Astrocyte of the cerebellum (primary cell): ENCODE data around the gene SPDYE5.
"Not testable (repeated sequence)": the region's sequence is repeated elsewhere in the genome, so short reads cannot be mapped to it uniquely, and the experiment has no call there.

Experiments used
- DNase-seq: peaks from one replicate; pipeline ENCODE4 v3.0.0-alpha.2; 2011; ENCODE audit warnings: low read depth
- H3K4me3 ChIP-seq: 2 replicates; pipeline ENCODE4 v1.5.1; 2011; ENCODE audit warnings: mild to moderate bottlenecking, low read depth, low read length, moderate library complexity
- CTCF ChIP-seq: IDR thresholded peaks from 2 replicates; pipeline ENCODE4 v1.5.1; 2012; ENCODE audit warnings: low read length, low read depth, moderate library complexity, mild to moderate bottlenecking; ENCODE audit errors: missing control alignments
- in situ Hi-C: cut with HindIII; loops from 2 replicates; pipeline ENCODE4 v1.10.0; 2017; ENCODE audit warnings: low sequenced_read_pairs

Gene SPDYE5

GRCh38 chr7:75527224-75527722, 35.2 kb downstream of the SPDYE5 start:
- in situ Hi-C loops, DNase-seq: not testable (repeated sequence)
- peak overlapping the region; percentile 73 for H3K4me3 ChIP-seq

DNA sequence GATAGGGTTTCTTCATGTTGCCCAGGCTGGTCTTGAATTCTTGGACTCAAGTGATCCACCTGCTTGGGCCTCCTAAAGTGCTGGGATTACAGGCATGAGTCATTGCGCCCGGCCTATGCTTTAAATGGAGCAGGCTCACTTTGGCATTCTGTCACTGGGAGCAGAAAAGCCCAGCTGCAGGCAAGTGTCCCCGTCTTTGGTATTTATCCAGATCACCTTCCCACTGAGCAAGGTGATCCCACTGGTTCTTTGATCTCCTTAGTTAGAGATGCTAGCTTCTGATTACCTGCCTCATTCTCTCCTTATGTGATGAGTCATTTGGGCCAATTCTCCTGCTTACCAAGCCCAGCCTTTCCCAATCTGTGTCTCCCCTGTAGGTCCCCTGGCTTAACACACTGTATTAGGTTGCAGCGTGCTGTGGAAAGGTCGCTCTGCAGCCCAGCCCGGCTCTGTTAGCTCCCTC, 39.3 kb downstream of the SPDYE5 start:
- no peak for DNase-seq
- in situ Hi-C loops = no loop called here
- no peak overlapping the region for H3K4me3 ChIP-seq
- TF ChIP-seq CTCF = no peak

- no peak overlapping the region for H3K4me3 ChIP-seq
- in situ Hi-C loops = no loop called here
- no peak for DNase-seq
- no peak for TF ChIP-seq CTCF
These were observed 40.5 kb downstream of the SPDYE5 start for GRCh38 chr7:75532639-75533038.

DNA sequence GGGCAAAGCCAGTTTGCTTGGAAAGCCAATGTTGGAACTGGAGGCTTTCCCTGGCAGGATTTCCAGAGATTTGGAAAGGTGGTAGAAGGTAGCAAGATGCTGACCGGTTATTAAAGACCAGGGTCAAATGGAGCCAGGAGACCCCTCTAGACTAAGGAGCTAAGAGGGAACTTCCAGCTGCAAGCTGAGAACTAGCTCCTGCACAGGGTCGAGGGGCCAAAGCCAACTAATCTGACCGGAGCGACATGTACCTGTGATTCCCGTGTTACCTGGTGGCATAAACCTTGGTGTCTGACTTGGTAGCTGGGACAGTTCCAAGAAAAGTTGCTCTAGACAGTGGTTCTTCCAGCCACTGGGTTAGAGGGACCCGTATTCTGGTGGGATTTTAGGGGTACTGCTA, 41.8 kb downstream of the SPDYE5 start:
- TF ChIP-seq CTCF = no peak
- in situ Hi-C loops = no loop called here
- DNase-seq = no peak
- H3K4me3 ChIP-seq = no peak overlapping the region

GRCh38 chr7:75534727-75535307, 42.7 kb downstream of the SPDYE5 start:
- TF ChIP-seq CTCF = no peak
- DNase-seq = no peak
- H3K4me3 ChIP-seq = no peak overlapping the region
- in situ Hi-C loops = no loop called here

DNA sequence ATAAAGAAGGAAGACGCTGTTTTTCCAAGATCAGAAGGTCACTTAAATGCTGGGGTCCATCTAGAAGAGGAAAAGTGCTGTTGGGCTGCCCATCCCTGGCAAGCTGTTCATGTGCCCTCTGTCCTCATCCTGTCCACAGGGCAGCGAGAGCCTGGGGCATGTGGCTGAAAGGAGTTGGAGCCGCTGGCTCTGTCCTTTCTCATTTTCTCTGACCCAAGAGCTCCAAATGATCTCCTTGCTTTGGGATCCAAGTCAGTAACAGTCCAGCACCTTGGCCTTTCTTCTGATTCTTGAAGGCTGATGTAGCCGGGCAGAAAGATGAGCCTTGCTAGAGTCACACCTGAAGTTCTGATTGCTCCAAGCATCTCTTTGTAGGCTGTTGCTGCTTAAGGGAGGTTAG, 44.4 kb downstream of the SPDYE5 start:
- no peak for TF ChIP-seq CTCF
- H3K4me3 ChIP-seq = no peak overlapping the region
- no peak for DNase-seq
- in situ Hi-C loops = no loop called here

DNA sequence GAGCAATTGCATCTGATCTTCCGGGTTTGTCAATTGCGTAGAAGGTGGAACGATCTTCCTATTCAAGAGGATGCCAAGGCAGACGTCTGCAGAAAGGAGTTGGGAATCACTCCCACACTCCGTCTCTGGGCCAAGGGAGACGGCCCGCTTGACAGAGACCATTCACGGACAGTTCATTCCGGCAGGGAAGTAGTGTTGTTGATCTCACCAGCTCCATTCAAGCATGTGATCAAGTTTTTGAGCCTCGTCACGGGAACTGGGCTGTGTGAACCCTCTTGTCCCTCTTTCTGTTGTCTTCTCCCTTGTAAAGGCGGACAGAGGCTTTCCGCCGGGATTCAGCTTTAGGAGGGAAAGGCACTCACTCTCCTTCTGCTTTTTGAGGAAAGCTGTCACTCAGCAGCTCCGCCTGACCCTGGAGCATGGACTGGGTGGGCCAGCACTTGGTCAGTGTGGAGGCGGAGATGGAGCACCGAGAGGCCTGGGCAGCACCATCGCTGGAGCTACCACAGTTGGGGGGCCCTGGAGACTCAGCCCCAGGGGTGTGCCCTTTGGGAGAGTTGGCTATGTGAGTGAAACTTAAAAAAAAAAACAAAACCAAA, 44.9 kb downstream of the SPDYE5 start:
- H3K4me3 ChIP-seq = no peak overlapping the region
- TF ChIP-seq CTCF = no peak
- in situ Hi-C loops = no loop called here
- no peak for DNase-seq
